Measurements from ENCODE around the gene EXOC1L. TPM values are rescaled to one million over a fixed set of nuclear protein-coding genes. Genes with fewer than 3 reads are reported as not detected.

The EXOC1L gene
- polyA plus RNA-seq, 3 donors: not detected

DNA sequence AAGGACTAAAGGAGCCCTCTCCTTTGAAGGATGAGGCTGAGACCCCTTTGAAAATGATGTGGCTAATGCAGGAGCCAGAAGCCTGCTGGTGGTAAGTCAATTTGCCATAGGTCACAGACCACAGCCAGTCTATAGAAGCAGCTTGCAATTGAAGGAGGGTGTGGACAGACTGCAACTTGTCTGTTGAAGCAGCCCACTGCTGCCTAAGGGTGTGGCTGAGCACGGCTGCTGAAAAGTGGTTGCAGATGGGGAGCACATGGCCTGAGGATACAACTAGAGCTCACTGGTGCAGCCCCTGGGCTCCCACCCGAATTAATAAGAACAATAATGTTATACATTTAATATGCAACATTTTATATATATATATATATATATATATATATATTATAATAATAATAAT lies 11.4 kb upstream of the EXOC1L start:
- Histone ChIP-seq H2AFZ (ENCODE audit: insufficient read depth, low read depth, low read length, poor library complexity, severe bottlenecking) (no peak overlapping the region), H3K27ac (ENCODE audit: low read depth in 1 of 2, low read length in 2 of 2) (no peak overlapping the region), H3K79me2 (ENCODE audit: insufficient read depth, low read length) (no peaks in the 10 kb centered on the region), H3K27me3 (ENCODE audit: control insufficient read depth in 2 of 2, insufficient read depth in 2 of 2, low read length in 2 of 2) (no peaks in the 10 kb centered on the region), H3K4me3 (replicated peaks in 1 of 3; ENCODE audit: low read depth in 2 of 3, low read length in 3 of 3) (no peak overlapping the region), H3K4me1 (ENCODE audit: control insufficient read depth in 1 of 2, insufficient read depth in 2 of 2, low read length in 2 of 2) (no peaks in the 10 kb centered on the region), H3K9ac (ENCODE audit: insufficient read depth, low read length, poor library complexity, severe bottlenecking) (no peak overlapping the region), H3K36me3 (replicated peaks in 1 of 2; ENCODE audit: control insufficient read depth in 1 of 2, insufficient read depth in 2 of 2, low read length in 2 of 2) (no peaks in the 10 kb centered on the region), H3K9me3 (replicated peaks in 1 of 2; ENCODE audit: control insufficient read depth in 1 of 2, insufficient read depth in 1 of 2, low read length in 2 of 2) (no peaks in the 10 kb centered on the region), H4K20me1 (ENCODE audit: insufficient read depth, low read length) (no peaks in the 10 kb centered on the region), H3K4me2 (replicated peaks; ENCODE audit: extremely low read depth, low read length, poor library complexity, severe bottlenecking) (no peak overlapping the region)
- Mint-ChIP-seq H3K4me3 (no peak overlapping the region), H3K36me3 (no peaks in the 10 kb centered on the region), H3K27me3 (ENCODE audit: low read depth in 3 of 3) (peaks cover 3 to 5% (median 3%) of the 10 kb centered on the region in 3 donors), H3K4me1 (no peaks in the 10 kb centered on the region), H3K27ac (no peak overlapping the region), H3K9me3 (peaks cover 0 to 5% (median 3%) of the 10 kb centered on the region in 7 donors)
- WGBS (ENCODE audit: insufficient coverage): 100% methylated on average over 1 of the region's 2 CpGs
- DNase-seq: no peak
- TF ChIP-seq, protein P1, sequence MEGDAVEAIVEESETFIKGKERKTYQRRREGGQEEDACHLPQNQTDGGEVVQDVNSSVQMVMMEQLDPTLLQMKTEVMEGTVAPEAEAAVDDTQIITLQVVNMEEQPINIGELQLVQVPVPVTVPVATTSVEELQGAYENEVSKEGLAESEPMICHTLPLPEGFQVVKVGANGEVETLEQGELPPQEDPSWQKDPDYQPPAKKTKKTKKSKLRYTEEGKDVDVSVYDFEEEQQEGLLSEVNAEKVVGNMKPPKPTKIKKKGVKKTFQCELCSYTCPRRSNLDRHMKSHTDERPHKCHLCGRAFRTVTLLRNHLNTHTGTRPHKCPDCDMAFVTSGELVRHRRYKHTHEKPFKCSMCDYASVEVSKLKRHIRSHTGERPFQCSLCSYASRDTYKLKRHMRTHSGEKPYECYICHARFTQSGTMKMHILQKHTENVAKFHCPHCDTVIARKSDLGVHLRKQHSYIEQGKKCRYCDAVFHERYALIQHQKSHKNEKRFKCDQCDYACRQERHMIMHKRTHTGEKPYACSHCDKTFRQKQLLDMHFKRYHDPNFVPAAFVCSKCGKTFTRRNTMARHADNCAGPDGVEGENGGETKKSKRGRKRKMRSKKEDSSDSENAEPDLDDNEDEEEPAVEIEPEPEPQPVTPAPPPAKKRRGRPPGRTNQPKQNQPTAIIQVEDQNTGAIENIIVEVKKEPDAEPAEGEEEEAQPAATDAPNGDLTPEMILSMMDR (IDR thresholded peaks at IDR 0.05): no peak
- intact Hi-C loops (cut with micrococcal nuclease): no loop called here

DNA sequence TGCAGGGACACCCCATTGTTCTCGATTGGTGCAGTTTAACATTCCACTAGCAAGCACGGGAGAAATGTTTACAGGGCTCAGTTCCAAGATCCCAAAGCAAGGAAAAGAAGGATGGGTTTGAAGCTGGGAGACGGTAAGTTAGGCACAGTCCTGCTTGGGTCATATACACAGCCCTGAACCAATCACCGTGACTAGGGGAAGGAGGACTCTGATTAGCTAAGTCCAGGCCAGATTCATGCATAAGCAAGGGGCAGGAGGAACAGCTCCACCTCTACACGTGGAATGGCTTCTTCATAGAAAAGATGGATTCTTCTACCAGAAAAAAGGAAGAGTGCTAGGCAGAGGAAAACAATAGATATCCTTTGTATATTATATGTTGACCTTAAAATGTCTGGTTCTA lies 11.0 kb upstream of the EXOC1L start:
- H3K4me2 ChIP-seq (replicated peaks; ENCODE audit: extremely low read depth, low read length, poor library complexity, severe bottlenecking): no peak overlapping the region
- H3K27ac Mint-ChIP-seq: no peak overlapping the region
- H3K27ac ChIP-seq (ENCODE audit: low read depth in 1 of 2, low read length in 2 of 2): no peak overlapping the region
- H3K79me2 ChIP-seq (ENCODE audit: insufficient read depth, low read length): no peaks in the 10 kb centered on the region
- H3K4me1 ChIP-seq (ENCODE audit: control insufficient read depth in 1 of 2, insufficient read depth in 2 of 2, low read length in 2 of 2): no peaks in the 10 kb centered on the region
- no peak overlapping the region for H3K4me3 Mint-ChIP-seq
- H4K20me1 ChIP-seq (ENCODE audit: insufficient read depth, low read length): no peaks in the 10 kb centered on the region
- WGBS (ENCODE audit: insufficient coverage): 92% methylated on average over 3 of the region's 5 CpGs
- H3K36me3 ChIP-seq (replicated peaks in 1 of 2; ENCODE audit: control insufficient read depth in 1 of 2, insufficient read depth in 2 of 2, low read length in 2 of 2): no peaks in the 10 kb centered on the region
- no peaks in the 10 kb centered on the region for H3K27me3 ChIP-seq (ENCODE audit: control insufficient read depth in 2 of 2, insufficient read depth in 2 of 2, low read length in 2 of 2)
- no peaks in the 10 kb centered on the region for H3K36me3 Mint-ChIP-seq
- H3K9me3 Mint-ChIP-seq: peaks cover 0 to 5% (median 3%) of the 10 kb centered on the region in 7 donors
- H2AFZ ChIP-seq (ENCODE audit: insufficient read depth, low read depth, low read length, poor library complexity, severe bottlenecking): no peak overlapping the region
- no peak for DNase-seq
- intact Hi-C loops (cut with micrococcal nuclease): no loop called here
- no peak overlapping the region for H3K4me3 ChIP-seq (replicated peaks in 1 of 3; ENCODE audit: low read depth in 2 of 3, low read length in 3 of 3)
- H3K4me1 Mint-ChIP-seq: no peaks in the 10 kb centered on the region
- H3K9ac ChIP-seq (ENCODE audit: insufficient read depth, low read length, poor library complexity, severe bottlenecking): no peak overlapping the region
- TF ChIP-seq, protein P1 (IDR thresholded peaks at IDR 0.05): no peak
- peaks cover 1 to 5% (median 3%) of the 10 kb centered on the region in 3 donors for H3K27me3 Mint-ChIP-seq (ENCODE audit: low read depth in 3 of 3)
- no peaks in the 10 kb centered on the region for H3K9me3 ChIP-seq (replicated peaks in 1 of 2; ENCODE audit: control insufficient read depth in 1 of 2, insufficient read depth in 1 of 2, low read length in 2 of 2)

All from CD14-positive monocyte (primary cell).